Activated gamma-delta T cell (primary cell): ENCODE measurements around the gene MKLN1.

ENCODE experiments used
- DNase-seq: peaks from one replicate; lab custom pipeline; 2025; lab: John Stamatoyannopoulos, UW

The MKLN1 gene

GRCh38 chr7:131546126-131546525 lies 218.4 kb downstream of the MKLN1 start:
- no peak for DNase-seq
